ENCODE measurements around the gene OR51I1. TPM values are rescaled to one million over a fixed set of nuclear protein-coding genes. Genes with fewer than 3 reads are reported as not detected.

Gene OR51I1, protein sequence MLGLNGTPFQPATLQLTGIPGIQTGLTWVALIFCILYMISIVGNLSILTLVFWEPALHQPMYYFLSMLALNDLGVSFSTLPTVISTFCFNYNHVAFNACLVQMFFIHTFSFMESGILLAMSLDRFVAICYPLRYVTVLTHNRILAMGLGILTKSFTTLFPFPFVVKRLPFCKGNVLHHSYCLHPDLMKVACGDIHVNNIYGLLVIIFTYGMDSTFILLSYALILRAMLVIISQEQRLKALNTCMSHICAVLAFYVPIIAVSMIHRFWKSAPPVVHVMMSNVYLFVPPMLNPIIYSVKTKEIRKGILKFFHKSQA
- not detected for total RNA-seq

DNA sequence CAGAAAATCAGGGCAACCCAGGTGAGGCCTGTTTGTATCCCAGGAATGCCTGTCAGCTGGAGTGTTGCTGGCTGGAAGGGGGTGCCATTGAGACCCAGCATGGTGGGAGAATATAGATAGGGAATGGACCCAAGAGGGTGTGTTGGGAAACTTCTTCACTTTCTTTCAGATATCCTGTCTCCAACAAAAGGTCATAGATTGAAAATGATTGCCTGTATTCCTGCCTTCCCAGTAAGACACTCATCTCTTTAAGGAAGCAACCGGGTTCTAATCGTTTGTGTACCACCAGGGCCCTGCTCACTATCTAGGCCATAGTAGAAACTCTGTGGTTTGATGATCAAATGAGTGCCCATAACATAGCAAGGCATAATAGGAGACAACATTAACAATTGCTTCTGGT is at the start of gene OR51I1:
Gene OR51I1 (minus strand): TSS at position 101 of the 400 bp plus-strand sequence. CDS start 0 bp downstream, at position 101.
- no peak for DNase-seq

DNA sequence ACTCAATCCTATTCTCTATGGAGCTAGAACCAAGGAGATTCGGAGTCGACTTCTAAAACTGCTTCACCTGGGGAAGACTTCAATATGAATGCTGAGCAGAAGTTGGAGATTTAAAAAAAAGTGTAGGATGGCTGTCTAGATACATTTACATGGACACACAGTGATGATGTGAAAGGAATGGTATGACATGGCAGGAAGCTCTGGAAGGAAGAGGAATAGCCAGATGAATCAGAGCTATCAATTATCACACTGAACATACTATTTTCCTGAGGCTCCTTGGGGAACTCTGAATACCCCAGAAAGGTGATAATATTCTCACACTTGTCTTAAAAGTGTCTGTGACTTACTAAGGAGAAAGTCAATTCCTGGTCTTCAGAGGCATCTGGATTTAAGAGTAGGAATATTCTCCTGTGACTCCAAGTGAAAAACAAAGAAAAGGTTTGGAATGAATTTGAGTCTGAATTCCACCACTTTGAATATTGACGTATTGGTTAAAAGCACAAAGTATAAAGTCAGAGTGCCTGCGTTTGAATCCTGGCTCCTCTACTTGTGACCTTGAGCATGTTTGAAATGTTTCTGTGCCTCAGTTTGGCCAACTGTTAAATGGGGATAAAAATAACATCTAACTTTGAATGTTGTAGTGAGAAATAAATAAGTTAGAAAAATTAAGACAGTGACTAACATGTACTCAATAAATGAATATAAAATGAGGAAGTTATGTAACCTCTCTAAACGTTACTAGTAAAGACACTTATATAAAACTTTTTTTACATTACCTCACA is 48.5 kb upstream of the OR51I1 start:
- no peak for DNase-seq

DNA sequence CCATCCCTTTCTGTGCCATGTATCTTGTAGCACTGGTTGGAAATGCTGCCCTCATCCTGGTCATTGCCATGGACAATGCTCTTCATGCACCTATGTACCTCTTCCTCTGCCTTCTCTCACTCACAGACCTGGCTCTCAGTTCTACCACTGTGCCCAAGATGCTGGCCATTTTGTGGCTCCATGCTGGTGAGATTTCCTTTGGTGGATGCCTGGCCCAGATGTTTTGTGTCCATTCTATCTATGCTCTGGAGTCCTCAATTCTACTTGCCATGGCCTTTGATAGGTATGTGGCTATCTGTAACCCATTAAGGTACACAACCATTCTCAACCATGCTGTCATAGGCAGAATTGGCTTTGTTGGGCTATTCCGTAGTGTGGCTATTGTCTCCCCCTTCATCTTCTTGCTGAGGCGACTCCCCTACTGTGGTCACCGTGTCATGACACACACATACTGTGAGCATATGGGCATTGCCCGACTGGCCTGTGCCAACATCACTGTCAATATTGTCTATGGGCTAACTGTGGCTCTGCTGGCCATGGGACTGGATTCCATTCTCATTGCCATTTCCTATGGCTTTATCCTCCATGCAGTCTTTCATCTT is 47.6 kb upstream of the OR51I1 start:
- no peak for DNase-seq

DNA sequence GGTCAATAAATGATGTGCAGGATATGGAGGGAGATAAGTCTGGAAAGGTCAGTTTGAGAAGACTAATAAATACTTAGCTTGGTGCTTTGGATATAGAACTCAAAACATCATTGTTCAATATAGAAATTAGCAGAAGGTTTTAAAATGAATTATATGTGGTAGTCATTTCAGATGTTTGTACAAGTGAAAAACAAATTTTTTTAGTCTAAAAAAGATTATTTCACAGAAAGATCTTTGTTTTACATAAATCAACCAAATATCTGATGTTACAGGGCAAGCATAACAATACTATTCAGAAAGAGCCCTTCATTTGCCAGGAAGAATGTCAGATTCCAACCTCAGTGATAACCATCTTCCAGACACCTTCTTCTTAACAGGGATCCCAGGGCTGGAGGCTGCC is 47.1 kb upstream of the OR51I1 start, which contains the start of gene OR52D1:
Gene OR52D1 (plus strand): TSS at position 301 of the 400 bp plus-strand sequence. CDS start 22 bp downstream, at position 323.
- DNase-seq = no peak

DNA sequence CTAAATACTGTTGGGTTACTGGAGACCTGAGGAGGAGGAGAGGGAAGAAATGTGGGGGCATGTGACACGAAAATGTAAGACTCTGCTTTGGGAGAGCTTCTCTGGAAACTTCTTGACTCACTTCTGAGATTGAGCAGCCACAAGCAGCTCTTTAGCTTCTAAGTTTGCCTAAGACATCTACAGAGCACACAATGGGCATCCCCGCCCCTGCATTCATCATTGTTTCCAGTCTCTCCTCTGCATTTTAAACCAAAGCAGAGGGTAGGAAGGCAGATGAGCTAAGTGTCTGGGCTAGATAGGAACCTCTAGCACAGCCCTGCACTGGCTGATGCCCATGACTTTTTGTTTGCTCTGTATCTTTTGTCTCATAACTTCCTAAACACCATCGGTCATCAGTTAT is 45.1 kb upstream of the OR51I1 start:
- DNase-seq = no peak

DNA sequence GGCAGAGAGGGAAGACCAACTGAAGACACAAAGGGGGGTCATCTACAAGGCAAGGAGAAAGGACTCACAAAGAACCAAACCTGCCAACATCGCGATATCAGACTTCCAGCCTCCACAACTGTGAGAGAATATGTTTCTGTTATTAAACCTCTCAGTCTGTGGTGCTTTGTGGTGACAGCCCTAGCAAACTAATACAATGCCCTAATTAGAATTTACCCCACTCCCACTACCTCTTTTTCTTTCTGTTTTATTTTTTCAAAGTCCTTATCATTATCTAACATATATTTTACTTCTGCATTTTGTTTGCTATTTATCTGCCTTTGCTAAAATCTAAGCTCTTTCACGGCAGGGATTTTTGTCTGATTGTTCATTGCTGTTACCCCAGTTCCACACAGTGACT is 44.7 kb upstream of the OR51I1 start:
- DNase-seq = no peak

DNA sequence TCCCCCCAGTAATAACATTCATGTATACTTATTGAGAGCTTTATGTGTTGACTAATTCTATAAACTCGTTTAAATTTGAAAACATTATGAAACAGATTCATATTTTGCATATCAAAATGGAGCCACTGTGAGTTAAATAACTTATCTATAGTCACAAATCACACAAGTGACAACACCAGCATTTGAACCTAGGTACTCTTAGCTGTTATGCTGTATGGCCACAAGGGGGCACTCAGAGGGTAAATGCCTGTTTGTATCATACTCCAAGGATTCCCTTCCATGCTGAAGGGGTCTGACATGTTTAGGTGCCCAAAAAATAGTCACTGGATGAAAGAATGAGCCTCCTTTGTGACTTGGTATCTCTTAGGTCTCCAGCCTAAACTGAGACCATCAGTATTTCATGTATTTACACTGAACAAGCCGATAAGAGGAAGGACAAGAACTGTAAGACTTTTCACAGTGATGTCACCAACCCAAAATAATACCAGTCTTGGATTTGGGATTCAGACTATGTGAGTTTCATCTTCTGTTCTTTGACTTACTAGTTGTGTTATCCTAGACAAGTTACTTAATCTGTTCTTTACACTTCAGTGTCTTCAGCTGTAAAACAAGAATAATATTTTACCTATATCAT is 35.0 kb upstream of the OR51I1 start:
- no peak for DNase-seq

DNA sequence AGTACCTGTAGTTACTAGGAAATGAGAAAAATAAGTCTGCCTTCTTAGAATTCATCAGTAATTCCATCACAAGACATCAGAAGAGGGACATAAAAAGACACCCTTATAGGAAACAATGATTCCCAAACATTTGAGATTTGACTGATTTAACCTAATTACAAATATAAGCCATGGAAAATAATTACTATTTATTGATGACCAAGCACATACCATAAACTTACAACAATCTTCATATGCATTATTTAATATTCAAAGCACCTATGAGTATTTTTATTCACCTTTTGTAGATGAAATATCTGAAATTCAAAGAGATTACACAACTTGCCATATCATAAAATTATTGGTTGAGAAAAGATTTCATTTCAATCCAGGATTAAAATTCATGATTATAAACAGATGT is 32.6 kb upstream of the OR51I1 start:
- DNase-seq = no peak

DNA sequence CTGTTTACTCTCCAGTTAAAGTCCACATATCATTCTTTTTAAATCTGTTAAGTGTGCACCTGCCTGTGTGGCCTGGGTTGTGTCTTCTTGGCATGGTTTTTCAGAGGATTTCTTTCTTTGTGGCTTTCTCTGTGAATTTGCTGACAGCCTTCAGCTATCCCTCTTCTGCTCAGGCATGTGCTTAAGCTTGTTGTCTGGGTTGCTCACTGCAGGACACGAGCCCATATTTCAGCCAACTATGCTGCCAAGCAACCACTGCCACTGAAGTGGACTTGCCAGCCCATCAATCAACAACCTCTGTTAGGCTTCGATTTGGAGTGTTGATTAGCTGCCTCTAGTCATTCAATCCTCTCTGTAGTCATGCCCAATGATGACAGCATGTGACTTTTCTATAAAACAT is 26.2 kb upstream of the OR51I1 start:
- no peak for DNase-seq

DNA sequence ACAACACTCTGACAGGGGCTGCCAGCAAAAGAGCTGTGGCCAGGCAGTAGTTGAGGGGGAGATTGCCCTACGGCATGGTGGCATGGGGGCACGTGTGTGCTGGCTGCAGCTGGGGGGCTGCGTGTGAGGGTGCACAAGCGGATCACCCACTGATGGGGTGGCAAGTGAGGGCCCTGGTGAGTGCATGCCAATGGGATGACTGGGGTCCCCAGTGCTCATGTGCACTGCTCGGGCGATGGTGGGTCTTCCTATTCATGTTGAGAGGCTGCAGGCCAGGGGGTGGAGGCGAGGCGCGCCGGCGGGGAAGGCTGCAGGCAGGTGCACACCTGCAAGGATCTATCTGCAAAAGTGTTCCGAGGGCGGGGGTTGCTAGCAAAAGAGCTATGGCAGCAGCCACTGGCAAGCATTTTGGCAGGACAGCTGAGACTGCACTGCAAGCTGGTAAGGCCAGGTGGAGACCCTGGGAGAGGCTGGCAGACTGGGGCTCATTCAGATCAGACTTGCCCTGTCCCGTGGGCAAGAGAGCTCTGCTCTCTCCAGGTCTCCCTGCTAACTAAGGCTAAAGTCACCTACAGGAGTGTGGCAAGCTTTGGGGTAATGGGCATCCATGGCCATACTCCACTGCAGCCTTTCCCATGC is 19.8 kb upstream of the OR51I1 start:
- DNase-seq = no peak

DNA sequence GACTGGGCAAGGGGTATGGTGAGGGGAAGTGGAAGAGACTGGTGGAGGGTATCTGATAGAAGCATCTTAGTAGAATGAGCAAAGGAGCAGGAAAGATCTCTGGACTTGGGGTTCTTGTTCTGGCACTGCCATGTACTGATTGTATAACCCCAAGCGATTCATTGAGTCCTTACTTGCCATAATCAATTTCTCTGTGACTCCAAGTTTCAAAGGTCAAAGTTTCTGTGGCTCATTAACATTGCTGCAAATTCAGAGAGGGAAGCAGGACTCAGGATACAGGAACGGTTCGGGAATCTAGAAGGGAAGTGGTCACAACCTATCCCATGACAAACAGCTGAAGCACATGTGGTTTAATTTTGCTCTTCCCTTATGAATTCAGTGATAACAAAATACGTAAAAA is 8.1 kb upstream of the OR51I1 start:
- DNase-seq = no peak

DNA sequence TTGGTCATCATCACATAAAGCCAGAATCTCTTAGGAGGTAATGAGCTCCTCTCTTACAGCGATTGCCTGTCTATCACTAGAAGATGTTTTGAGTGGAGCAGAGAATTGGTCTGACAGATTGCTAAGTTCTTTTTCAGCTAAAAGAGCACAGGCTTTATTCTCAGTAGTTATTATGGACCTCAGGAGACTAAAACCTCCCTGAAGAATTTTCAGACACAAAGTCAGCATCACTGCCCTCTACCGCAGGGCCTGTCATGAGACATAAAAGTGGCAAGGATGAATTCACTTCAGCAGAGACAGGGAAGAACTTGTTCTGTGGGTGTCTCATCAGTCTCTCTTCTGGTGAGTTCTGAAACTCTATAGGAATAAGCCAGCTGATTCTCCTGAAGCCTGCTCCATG is 7.7 kb upstream of the OR51I1 start, which contains the start of gene OR51I2:
Gene OR51I2 (plus strand): TSS at position 301 of the 400 bp plus-strand sequence. CDS start 4,166 bp downstream, outside the sequence.
- no peak for DNase-seq

DNA sequence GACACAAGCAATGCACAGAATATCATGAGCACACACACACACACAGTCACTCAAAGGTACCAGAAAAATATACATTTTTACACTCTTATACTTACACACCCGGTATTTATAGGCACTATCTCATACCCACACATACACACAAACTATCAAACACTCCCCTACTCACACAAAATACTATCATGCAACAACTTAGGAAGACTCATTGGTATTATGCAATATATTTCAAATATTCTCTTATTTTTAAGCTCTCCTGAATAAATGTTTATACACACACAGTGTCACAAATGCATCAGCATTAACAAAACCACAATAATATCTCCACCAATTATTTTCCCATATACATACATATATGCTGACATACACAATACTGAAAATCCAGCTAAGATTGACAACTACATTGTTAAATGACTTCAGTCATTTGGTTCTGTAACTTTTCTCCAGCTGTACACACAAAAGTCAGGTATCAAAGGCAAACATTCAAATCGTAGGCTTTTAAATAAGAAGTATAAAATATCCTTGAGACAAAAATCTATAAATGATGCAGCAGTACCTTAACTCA is 2.6 kb upstream of the OR51I1 start:
- DNase-seq = no peak

DNA sequence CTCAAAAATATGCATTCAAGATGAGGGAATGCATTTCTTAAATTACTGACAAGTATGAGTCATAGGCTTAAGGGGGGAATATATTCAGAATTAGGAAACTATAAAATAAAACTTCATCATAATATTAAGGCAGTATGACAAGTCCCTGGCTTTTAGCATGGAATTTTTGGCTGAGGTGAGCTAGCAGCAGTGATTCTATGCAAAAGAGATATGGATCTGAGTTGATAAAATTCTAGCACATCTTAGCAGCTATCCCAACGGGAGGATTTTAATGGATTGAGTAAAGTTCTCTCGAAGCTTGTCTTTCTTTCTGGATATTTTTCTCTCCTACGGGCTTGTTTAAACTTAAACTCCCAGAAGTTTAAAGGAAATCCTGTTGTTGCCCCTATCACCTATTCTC is 18.2 kb downstream of the OR51I1 start:
- DNase-seq = no peak

DNA sequence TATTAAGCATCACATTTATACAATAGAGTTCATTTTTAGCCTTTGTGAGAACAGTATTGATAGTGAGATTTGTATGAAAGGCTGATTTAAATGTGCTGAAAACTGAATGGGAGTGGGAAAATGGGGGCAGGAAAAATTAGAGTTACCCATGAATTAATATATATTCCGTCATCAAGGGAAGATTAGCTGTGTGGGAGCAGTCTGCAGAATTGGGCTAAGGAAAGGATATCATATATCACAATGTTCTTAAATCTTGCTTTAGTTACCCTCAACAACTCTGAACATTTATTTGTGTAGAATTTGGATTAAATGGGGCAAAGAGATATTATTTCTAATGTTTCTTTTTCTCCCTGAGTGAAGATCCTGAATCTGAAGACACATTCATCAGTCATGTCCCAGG is 19.5 kb downstream of the OR51I1 start, which contains the start of gene OR51Q1:
Gene OR51Q1 (plus strand): TSS at position 301 of the 400 bp plus-strand sequence. CDS start 90 bp downstream, at position 391.
- no peak for DNase-seq

DNA sequence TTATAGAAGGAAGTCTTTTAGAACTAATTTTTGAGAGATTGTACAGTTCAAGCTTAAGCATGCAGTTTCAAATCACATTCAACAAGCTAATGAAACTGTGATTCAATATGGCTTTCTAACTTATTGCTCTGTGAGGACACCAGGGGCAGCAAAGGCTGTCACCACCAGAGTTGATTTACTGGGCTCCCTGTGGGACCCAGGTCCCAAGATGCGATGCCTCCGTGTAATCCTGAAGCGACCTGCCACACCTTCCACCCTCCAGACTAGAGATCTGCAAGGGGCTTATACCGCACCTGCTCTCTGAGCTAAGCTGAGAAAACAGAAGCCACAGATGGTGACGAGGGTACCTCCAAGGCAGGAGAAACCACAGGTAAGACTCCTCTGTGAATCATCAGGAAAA is 20.3 kb downstream of the OR51I1 start:
- DNase-seq = no peak

DNA sequence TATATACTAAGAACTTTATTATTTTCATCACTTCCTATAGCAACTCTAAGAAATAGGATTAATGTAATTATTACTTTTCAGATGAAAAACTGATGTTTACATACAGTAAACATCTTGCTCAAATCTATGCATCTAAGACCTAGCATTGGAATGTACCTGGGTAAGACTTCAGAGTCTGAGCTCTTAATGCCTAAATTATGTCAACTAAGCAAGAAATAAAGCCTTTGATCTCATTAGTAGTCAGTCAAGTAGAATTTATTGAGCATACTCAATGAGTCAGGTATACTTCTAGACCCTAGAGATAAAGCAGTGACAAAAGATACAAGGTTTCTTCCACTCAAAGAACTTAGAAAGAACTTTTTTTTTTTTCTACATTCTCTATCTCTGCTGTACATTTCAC is 36.1 kb downstream of the OR51I1 start:
- no peak for DNase-seq

DNA sequence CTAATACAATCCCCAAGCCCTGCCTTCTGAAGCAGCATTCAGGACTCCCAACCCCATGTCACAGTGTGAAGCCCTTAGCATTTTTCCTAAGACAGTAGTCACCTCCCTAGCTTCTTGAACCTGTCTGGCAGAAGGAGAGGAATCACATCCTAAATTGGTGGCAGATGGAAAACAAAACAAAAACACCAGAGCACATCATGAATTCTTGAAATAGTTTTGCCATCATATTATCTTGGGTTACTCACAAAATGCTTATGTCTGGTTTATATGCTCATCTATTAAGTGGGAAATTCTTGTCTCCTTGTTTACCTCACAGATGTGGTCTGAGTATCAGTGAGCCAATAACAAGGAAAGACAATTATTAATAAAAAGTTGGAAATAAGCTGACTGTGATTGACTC is 42.4 kb downstream of the OR51I1 start:
- no peak for DNase-seq

DNA sequence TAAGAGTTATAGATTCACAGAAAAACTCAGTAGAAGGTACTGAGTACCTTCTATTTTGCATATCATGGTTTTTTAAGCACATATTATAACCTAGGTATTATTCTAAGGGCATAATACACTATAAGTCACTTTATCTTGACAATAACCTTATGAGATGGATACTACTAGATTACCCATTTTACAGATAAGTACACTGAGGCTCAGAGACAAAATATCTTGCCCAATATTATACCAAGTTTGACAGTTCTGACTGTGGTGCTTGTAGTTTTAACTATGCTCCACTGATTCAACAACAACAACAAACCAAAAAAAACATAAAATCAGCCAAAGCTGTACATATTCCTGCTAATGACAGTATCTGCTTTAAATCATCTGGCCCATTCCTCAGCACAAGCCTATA is 47.2 kb downstream of the OR51I1 start:
- DNase-seq = no peak
